Mucosa of descending colon (tissue), 3 donors: ENCODE results near the gene WDFY4. TPM values are rescaled to one million over a fixed set of nuclear protein-coding genes. Genes with fewer than 3 reads are reported as not detected.

Source experiments
- ATAC-seq: fragments of 200-7000 bp; cut with Tn5 transposase; one replicate; pipeline ENCODE4 v1.9.1; 2020; ENCODE audit warnings: mild to moderate bottlenecking, moderate library complexity
- DNase-seq, 3 donors: peaks; one replicate each; pipeline ENCODE4 v3.0.0-alpha.2; 2020
- H3K36me3 ChIP-seq: fragments of 200-600 bp; one replicate; pipeline ENCODE4 v1.8.0; 2021; ENCODE audit warnings: low read depth, mild to moderate bottlenecking
- H3K4me1 ChIP-seq: fragments of 200-600 bp; one replicate; pipeline ENCODE4 v1.8.0; 2021; ENCODE audit warnings: low read depth, mild to moderate bottlenecking
- H3K4me3 ChIP-seq: fragments of 200-600 bp; one replicate; pipeline ENCODE4 v1.8.0; 2021; ENCODE audit warnings: mild to moderate bottlenecking
- H3K9me3 ChIP-seq: fragments of 200-600 bp; one replicate; pipeline ENCODE4 v1.8.0; 2021; ENCODE audit warnings: mild to moderate bottlenecking
- intact Hi-C, 2 donors: fragments of 100-400 bp; cut with DNase I in 1 of 2; cut with micrococcal nuclease in 1 of 2; formaldehyde crosslinking; loops; one replicate each; pipeline versions ENCODE4 v1.11.0 to v1.11.1; 2022; cut with DNase I, micrococcal nuclease
- total RNA-seq, 3 donors: library from RNA; stranded (reverse); fragmentation: NEBNext Ultra II Directional in 2 of 3; extraction: Animal tissue kit (Norgen Biotek cat#: 25700) in 2 of 3; gene quantifications; one replicate each; pipeline versions ENCODE4 v1.2.1 to v1.2.4, GENCODE V29; 2021 to 2023
- TF ChIP-seq, protein P1 (sequence below): fragments of 200-600 bp; IDR thresholded peaks from one replicate; pipeline ENCODE4 v1.8.0; 2022; ENCODE audit warnings: antibody characterized with exemption, mild to moderate bottlenecking
- donor health status: DM: no; HTN: no; CAD: no; lungs with moderate emphysema.
- donor health status: DM: no; HTN: no; CAD: no.
- donor health status: DM: no; HTN: yes; CAD: no.

WDFY4 gene
- total RNA-seq, 3 donors from 2014 or later: 2.1 to 3.3 (median 2.2) TPM

DNA sequence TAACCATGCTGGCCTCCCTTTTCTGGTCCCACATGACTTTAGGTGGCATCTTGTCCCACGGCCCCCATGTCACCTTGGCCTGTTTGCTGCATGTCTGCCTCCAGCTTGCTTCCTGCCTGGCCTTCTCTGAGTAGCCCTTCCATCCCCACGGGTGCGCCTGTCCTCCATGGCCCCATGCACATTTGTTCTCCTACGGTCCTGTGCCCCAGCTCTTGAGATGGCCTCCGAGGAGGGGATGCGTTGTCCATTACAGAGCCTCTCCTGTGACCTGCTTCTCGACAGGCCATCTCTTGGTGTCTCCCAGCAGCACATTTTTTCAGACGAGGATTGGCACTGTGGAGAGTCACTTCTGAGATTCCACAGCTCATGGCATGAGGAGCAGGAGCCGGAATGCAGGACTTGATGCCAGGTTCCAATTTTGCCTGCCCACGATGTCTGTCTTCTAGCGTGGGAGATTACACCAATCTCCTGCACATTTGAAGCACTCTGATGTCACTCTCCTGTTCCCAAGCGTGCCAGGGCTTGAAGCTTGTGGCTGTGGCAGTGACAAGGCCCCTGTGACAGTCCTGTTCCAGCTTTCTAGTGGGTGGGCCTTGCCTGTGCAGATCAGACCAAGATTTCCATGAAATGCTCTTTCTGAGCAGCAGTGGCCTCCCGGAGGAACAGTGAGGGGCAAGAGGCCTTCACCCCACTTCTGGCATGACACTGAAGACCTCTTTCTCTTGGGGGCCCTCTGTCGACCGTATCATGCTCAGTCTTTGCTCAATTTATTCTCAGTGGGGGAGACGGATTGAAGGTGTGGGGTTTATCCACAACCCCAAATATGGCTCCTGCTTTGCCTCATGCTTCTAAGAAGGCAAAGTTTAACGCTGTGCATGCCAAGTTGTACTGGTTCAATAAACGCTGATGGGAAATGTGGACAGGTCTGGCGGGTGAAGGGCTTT is 13.4 kb downstream of the WDFY4 start:
- DNase-seq (no peak), ATAC-seq (no peak)
- Histone ChIP-seq H3K36me3 (no peaks in the 10 kb centered on the region), H3K4me1 (peaks cover 14% of the 10 kb centered on the region), H3K4me3 (no peak overlapping the region), H3K9me3 (no peaks in the 10 kb centered on the region)
- intact Hi-C loops: no loop called here
- TF ChIP-seq, protein P1, sequence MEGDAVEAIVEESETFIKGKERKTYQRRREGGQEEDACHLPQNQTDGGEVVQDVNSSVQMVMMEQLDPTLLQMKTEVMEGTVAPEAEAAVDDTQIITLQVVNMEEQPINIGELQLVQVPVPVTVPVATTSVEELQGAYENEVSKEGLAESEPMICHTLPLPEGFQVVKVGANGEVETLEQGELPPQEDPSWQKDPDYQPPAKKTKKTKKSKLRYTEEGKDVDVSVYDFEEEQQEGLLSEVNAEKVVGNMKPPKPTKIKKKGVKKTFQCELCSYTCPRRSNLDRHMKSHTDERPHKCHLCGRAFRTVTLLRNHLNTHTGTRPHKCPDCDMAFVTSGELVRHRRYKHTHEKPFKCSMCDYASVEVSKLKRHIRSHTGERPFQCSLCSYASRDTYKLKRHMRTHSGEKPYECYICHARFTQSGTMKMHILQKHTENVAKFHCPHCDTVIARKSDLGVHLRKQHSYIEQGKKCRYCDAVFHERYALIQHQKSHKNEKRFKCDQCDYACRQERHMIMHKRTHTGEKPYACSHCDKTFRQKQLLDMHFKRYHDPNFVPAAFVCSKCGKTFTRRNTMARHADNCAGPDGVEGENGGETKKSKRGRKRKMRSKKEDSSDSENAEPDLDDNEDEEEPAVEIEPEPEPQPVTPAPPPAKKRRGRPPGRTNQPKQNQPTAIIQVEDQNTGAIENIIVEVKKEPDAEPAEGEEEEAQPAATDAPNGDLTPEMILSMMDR: no peak

DNA sequence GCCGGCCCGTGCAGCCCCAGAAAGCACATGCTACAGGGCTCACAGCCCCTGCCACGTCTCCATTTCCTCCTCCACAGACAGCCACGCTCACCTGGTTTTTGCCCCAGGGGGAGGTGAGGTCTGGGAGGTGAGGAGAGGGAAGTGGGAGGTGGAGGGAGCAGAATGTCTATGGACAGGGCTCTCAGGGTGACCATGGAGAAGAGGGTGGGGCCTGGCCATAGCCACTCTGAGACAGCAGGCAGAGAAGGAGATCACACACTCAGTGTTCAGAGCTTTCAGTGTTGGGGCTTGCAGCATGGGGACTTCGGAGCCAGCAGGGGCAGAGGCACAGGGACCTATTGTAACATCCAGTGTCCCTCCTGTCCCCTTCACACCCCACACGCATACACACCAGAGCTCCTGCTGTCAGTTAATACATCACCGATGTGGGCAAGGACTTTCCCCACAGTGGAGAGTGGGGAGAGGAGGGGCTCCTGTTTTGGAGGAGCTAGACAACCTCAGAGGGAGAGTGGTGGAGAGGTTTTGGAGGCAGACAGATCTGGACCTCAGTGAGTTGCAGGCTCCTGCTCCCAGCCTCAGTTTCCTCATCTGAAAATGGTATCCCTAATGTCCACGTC is 14.4 kb downstream of the WDFY4 start:
- ATAC-seq (no peak), DNase-seq (no peak)
- peaks cover 14% of the 10 kb centered on the region for H3K4me1 ChIP-seq
- intact Hi-C loops: no loop called here
- H3K9me3 ChIP-seq: no peaks in the 10 kb centered on the region
- H3K4me3 ChIP-seq: no peak overlapping the region
- TF ChIP-seq, protein P1: no peak
- no peaks in the 10 kb centered on the region for H3K36me3 ChIP-seq

DNA sequence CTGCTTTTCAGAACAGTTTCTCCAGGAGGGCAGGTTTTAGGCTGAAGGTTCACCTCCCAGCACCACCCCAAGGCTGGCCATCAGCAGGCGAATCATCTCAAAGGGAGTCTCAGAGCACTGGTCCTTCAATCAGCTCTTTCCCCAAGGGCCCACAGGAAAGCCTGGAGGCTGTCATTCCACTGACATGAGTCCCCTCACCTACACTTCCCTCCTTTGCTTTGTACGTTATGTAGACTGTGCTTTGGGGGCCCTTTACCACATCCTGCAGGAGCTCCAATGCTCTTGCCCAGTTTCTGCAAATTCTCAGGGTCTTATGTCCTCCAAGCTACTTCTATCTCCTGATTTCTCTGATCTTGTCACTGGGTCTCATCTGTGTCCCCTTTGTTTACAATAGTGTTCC is 15.4 kb downstream of the WDFY4 start:
- no peaks in the 10 kb centered on the region for H3K9me3 ChIP-seq
- no peak overlapping the region for H3K4me3 ChIP-seq
- peaks cover 14% of the 10 kb centered on the region for H3K4me1 ChIP-seq
- no peak for ATAC-seq
- intact Hi-C loops: no loop called here
- H3K36me3 ChIP-seq: no peaks in the 10 kb centered on the region
- no peak for DNase-seq
- TF ChIP-seq, protein P1: no peak

DNA sequence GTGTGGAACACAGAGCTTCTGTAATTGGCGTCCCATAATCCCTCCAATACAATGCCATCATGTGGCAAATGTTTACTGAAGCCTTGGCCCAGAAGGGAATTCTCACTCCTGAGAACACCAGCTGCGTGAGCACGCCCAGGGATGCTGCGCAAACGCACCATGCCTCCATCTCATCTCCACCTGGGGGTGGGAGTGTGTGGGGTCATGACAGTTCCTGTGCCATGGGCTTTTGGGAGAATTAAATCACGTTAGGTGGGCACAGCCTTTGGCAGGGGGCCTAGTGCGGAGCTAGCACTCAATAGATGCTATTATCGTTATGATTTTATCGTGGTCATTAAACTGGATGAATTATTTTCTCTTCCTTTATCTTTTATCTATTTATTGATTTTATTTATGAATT is 15.8 kb downstream of the WDFY4 start:
- peaks cover 14% of the 10 kb centered on the region for H3K4me1 ChIP-seq
- DNase-seq (no peak), ATAC-seq (peak; percentile 49)
- no peak overlapping the region for H3K4me3 ChIP-seq
- intact Hi-C loops: no loop called here
- H3K9me3 ChIP-seq: no peaks in the 10 kb centered on the region
- TF ChIP-seq, protein P1: no peak
- H3K36me3 ChIP-seq: no peaks in the 10 kb centered on the region

DNA sequence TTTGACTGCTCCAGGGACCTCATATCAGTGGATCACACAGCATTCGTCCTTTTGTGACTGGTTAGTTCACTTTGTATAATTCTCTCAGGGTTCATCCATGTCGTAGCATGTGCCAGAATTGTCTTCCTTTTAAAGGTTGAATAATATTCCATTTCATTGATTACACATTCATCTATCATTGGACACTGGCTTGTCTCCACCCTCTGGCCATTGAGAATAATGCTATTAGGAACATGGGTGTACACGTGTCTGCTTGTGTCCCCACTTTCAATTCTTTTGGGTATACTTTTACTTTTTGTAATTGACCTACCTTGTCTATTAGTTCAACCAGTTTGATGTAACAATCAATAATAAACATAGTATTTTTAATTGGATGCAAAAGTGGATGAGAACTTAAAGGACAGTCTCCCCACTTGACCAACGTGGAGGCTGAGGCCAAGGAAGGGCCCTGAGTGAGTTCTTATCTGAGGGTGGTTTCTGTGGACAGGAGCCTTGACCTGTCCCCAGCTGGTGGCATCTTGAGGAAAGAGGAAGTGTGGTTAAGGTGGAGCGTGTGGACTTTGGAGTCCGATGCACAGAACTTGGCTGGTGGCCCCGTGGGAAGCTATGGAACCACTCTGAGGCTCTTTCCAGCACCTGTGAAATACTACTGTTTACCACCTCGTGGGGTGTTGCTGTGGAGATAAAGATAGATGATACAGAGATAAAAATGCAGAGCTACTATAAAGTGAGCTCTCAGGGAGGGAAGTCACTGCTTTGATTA is 16.6 kb downstream of the WDFY4 start:
- Histone ChIP-seq H3K36me3 (no peaks in the 10 kb centered on the region), H3K4me1 (peaks cover 14% of the 10 kb centered on the region), H3K9me3 (no peaks in the 10 kb centered on the region), H3K4me3 (no peak overlapping the region)
- intact Hi-C loops: no loop called here
- TF ChIP-seq, protein P1: no peak
- DNase-seq: peak in 2 of 3 donors; percentile 79 to 88
- ATAC-seq: peak; percentile 94
